Mesenchymal stem cell (in vitro differentiated cells and primary cell): ENCODE data around the gene SAFB2.

Experiments
- DNase-seq: peaks from one replicate; pipeline ENCODE4 v3.0.0-alpha.2; 2013
- H2AFZ ChIP-seq: one replicate; pipeline ENCODE4 v1.6.1; 2013; ENCODE audit warnings: low read depth, mild to moderate bottlenecking, control low read depth, inconsistent platforms, low read length, moderate library complexity
- H2AK5ac ChIP-seq: 2 replicates; pipeline ENCODE4 v1.6.1; 2013; ENCODE audit warnings: low read length, moderate library complexity, mild to moderate bottlenecking, inconsistent platforms; ENCODE audit not compliant: severe bottlenecking
- H2BK120ac ChIP-seq: one replicate; pipeline ENCODE4 v1.6.1; 2013; ENCODE audit warnings: low read depth, mild to moderate bottlenecking, inconsistent platforms, low read length, moderate library complexity
- H2BK12ac ChIP-seq, 2 experiments: one replicate each; pipeline ENCODE4 v1.6.1; 2013; ENCODE audit warnings: inconsistent platforms in 2 of 2, low read length in 2 of 2, mild to moderate bottlenecking in 2 of 2, moderate library complexity in 2 of 2, control low read depth in 1 of 2
- H2BK15ac ChIP-seq: one replicate; pipeline ENCODE4 v1.6.1; 2013; ENCODE audit warnings: mild to moderate bottlenecking, low read depth, inconsistent platforms; ENCODE audit not compliant: poor library complexity, severe bottlenecking
- H2BK5ac ChIP-seq: 2 replicates; pipeline ENCODE4 v1.6.1; 2013; ENCODE audit warnings: low read depth, mild to moderate bottlenecking, low read length, control low read depth, inconsistent platforms; ENCODE audit not compliant: poor library complexity, severe bottlenecking
- H3K14ac ChIP-seq, 2 experiments: one replicate each; pipeline ENCODE4 v1.6.1; 2013; ENCODE audit warnings: inconsistent platforms in 2 of 2, low read length in 2 of 2, control low read depth in 1 of 2, mild to moderate bottlenecking in 1 of 2, moderate library complexity in 1 of 2
- H3K18ac ChIP-seq, 2 experiments: one replicate each; pipeline ENCODE4 v1.6.1; 2013; ENCODE audit warnings: inconsistent platforms in 2 of 2, low read length in 2 of 2, control low read depth in 1 of 2, low read depth in 1 of 2, mild to moderate bottlenecking in 1 of 2
- H3K23ac ChIP-seq, 2 experiments: one replicate each; pipeline ENCODE4 v1.6.1; 2013; ENCODE audit warnings: inconsistent platforms in 2 of 2, low read length in 2 of 2, mild to moderate bottlenecking in 2 of 2, moderate library complexity in 2 of 2, control low read depth in 1 of 2
- H3K27ac ChIP-seq: 2 replicates; pipeline ENCODE4 v1.5.1; 2013; ENCODE audit warnings: mild to moderate bottlenecking, moderate library complexity, low read length, control low read depth, inconsistent platforms; ENCODE audit not compliant: poor library complexity, severe bottlenecking
- H3K27me3 ChIP-seq, 2 experiments: 2 replicates each; pipeline versions ENCODE4 v1.6.1 to v1.7.0; 2013; ENCODE audit warnings: low read length in 2 of 2, mild to moderate bottlenecking in 2 of 2, moderate library complexity in 2 of 2, control low read depth in 1 of 2, inconsistent platforms in 1 of 2; ENCODE audit not compliant: control insufficient read depth in 1 of 2, insufficient read depth in 1 of 2
- H3K36me3 ChIP-seq, 2 experiments: 2 replicates each; pipeline versions ENCODE4 v1.6.1 to v1.7.0; 2013; ENCODE audit warnings: low read length in 2 of 2, control low read depth in 1 of 2, inconsistent platforms in 1 of 2, low read depth in 1 of 2, mild to moderate bottlenecking in 1 of 2; ENCODE audit not compliant: insufficient read depth in 2 of 2, control insufficient read depth in 1 of 2
- H3K4ac ChIP-seq, 2 experiments: one replicate each; pipeline ENCODE4 v1.6.1; 2013; ENCODE audit warnings: inconsistent platforms in 2 of 2, low read length in 2 of 2, mild to moderate bottlenecking in 2 of 2, moderate library complexity in 2 of 2, control low read depth in 1 of 2, low read depth in 1 of 2
- H3K4me1 ChIP-seq: 2 replicates; pipeline ENCODE4 v1.6.1; 2013; ENCODE audit warnings: low read depth, low read length, control low read depth; ENCODE audit not compliant: control insufficient read depth, insufficient read depth
- H3K4me2 ChIP-seq: 2 replicates; pipeline ENCODE4 v1.6.1; 2013; ENCODE audit warnings: low read length, mild to moderate bottlenecking, inconsistent platforms; ENCODE audit not compliant: poor library complexity, severe bottlenecking
- H3K4me3 ChIP-seq, 2 experiments: 2 replicates each; pipeline versions ENCODE4 v1.5.1 to v1.7.0; 2013; ENCODE audit warnings: low read length in 2 of 2, mild to moderate bottlenecking in 2 of 2, control low read depth in 1 of 2, low read depth in 1 of 2; ENCODE audit not compliant: insufficient read depth in 1 of 2
- H3K79me1 ChIP-seq: replicated peaks from 2 replicates; pipeline ENCODE4 v1.6.1; 2013; ENCODE audit warnings: mild to moderate bottlenecking, control low read depth, low read length, inconsistent platforms; ENCODE audit not compliant: poor library complexity, severe bottlenecking
- H3K9ac ChIP-seq: 2 replicates; pipeline ENCODE4 v1.7.0; 2013; ENCODE audit warnings: mild to moderate bottlenecking, low read length, moderate library complexity
- H3K9me3 ChIP-seq: 2 replicates; pipeline ENCODE4 v1.7.0; 2013; ENCODE audit warnings: mild to moderate bottlenecking, low read length; ENCODE audit not compliant: control insufficient read depth
- H4K8ac ChIP-seq: one replicate; pipeline ENCODE4 v1.6.1; 2013; ENCODE audit warnings: inconsistent platforms, mild to moderate bottlenecking, low read length, moderate library complexity
- H4K91ac ChIP-seq: one replicate; pipeline ENCODE4 v1.6.1; 2013; ENCODE audit warnings: mild to moderate bottlenecking, low read length, inconsistent platforms
- WGBS: methylation state at CpG from one replicate; pipeline ENCODE4 v1.1.7; 2013; ENCODE audit warnings: mixed read lengths; 5-methylcytosine and 5-hydroxymethylcytosine counted together

SAFB2 gene

DNA sequence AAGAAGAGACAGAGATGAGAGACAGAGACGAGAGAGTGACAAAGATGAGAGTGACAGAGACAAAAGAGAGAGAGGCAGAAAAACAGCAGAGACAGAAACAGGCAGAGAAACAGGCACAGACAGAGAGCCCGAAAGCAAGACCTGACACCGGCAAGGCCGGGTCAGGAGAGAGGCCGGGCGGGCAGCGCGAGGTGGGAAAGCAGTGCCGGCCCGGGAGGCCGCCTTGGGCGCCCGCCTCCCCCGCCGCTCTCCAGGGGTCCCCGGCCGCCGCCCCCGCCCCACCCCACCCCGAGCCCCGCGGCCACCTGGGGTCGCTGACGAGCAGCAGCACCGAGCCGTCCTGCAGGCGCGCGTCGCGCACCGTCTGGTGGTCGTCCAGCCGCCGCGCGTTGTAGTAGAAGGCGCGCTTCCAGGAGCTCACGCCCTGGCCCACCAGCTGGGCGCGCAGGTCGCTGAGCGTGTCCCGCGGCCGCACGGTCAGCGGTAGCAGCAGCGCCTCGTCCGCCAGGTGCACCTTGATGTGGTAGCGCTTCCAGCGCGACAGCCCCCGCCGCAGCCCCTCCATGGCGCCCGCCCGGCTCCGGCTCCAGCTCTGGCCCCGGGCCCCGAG is 55.1 kb downstream of the SAFB2 start, which contains the start of gene TINCR:
TSS of gene TINCR (minus strand) at position 594 of the 610 bp plus-strand sequence.
- Histone ChIP-seq H3K9me3 (no peaks in the 10 kb centered on the region), H3K23ac (no peak within 1 kb of the TSS), H2AK5ac (no peak within 1 kb of the TSS), H3K18ac (no peak within 1 kb of the TSS), H2BK120ac (no peak within 1 kb of the TSS), H3K27ac (no peak within 1 kb of the TSS), H4K91ac (no peak within 1 kb of the TSS), H3K4me1 (peaks cover 8% of the 10 kb centered on the region), H3K4ac (no peak within 1 kb of the TSS), H2AFZ (no peak within 1 kb of the TSS), H3K4me2 (peak within 1 kb of the TSS; percentile 63), H2BK5ac (no peak within 1 kb of the TSS), H3K4me3 (peak within 1 kb of the TSS in 1 of 2 experiments; percentile 42), H2BK15ac (no peak within 1 kb of the TSS), H3K27me3 (peaks cover 35 to 50% of the 10 kb centered on the region in 2 experiments), H4K8ac (no peak within 1 kb of the TSS), H2BK12ac (no peak within 1 kb of the TSS), H3K36me3 (no peaks in the 10 kb centered on the region), H3K14ac (no peak within 1 kb of the TSS), H3K9ac (no peak within 1 kb of the TSS), H3K79me1 (no peaks in the 10 kb centered on the region)
- 15% methylated on average over 31 of the region's 63 CpGs for WGBS
- no peak for DNase-seq

DNA sequence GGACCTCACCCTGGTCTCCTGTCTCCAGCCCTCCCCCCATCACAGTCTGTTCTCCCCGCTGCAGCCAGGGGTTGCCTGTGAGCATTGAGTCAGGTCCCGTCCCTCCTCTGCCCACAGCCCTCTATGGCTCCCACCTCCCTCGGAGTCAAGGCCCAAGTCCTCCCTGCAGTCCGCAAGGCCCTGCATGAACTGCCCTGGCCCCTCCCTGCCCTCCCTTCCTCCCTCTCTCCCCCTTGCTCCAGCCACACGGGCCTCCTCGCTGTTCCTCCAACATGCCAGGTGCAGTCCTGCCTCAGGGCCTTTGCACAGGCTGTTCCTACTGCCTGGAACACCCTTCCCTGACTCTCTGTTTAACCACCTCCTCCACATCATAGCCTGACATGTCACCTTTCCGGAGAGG is 57.6 kb downstream of the SAFB2 start:
- Histone ChIP-seq H3K9me3 (peaks cover 11% of the 10 kb centered on the region), H3K9ac (no peak overlapping the region), H3K18ac (no peak overlapping the region), H2AFZ (no peak overlapping the region), H3K27me3 (peaks cover 47 to 76% of the 10 kb centered on the region in 2 experiments), H3K27ac (no peak overlapping the region), H2BK15ac (no peak overlapping the region), H3K4ac (no peak overlapping the region), H4K8ac (no peak overlapping the region), H3K4me2 (no peak overlapping the region), H2BK12ac (no peak overlapping the region), H3K36me3 (no peaks in the 10 kb centered on the region), H3K4me1 (peaks cover 8% of the 10 kb centered on the region), H4K91ac (no peak overlapping the region), H2AK5ac (no peak overlapping the region), H3K14ac (no peak overlapping the region), H2BK5ac (no peak overlapping the region), H2BK120ac (no peak overlapping the region), H3K23ac (no peak overlapping the region), H3K4me3 (no peak overlapping the region), H3K79me1 (no peaks in the 10 kb centered on the region)
- DNase-seq = no peak
- 89% methylated on average over 7 of the region's 7 CpGs for WGBS

DNA sequence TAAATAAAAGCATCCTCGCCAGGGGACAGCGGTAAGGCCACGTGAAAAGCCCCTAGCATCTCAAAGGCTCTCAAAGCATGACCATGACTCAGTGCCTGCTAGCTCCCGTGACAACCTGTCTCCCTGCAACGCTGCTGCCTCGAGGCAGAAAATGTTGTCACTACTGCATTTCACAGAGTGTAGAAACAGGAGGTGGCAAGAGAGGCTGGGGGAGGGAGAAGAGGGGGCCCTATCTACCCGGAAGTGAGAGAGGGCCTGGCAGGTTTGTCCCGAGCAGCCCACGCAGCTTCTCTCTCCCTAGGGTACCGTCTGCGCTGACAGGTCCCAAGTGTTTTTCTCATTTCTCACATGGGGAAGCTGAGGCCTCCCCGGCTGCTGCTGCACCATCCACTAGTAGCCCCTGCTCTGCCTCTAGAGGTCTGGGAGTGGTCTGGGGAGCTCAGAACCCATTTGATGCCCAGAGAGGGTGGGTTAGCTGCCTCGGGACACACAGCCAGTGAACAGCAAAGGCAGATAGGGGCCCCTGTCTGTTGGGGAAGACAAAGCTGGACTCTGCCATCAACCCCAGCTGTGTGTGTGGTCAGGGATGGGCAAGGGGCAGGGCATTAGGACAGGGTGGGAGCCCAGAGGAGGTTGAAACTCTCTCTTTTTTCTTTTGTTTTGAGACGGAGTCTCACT is 58.5 kb downstream of the SAFB2 start:
- H2BK120ac ChIP-seq = no peak overlapping the region
- H3K23ac ChIP-seq = no peak overlapping the region
- H2AFZ ChIP-seq = no peak overlapping the region
- no peak overlapping the region for H3K4ac ChIP-seq
- no peak overlapping the region for H3K4me2 ChIP-seq
- no peak overlapping the region for H4K91ac ChIP-seq
- no peak overlapping the region for H2BK12ac ChIP-seq
- DNase-seq = peak; percentile 67
- H3K4me3 ChIP-seq = no peak overlapping the region
- no peak overlapping the region for H3K9ac ChIP-seq
- H3K27ac ChIP-seq = no peak overlapping the region
- no peak overlapping the region for H2AK5ac ChIP-seq
- no peak overlapping the region for H2BK15ac ChIP-seq
- no peaks in the 10 kb centered on the region for H3K36me3 ChIP-seq
- no peak overlapping the region for H4K8ac ChIP-seq
- WGBS = 62% methylated on average over 14 of the region's 14 CpGs
- H3K4me1 ChIP-seq = peaks cover 8% of the 10 kb centered on the region
- no peak overlapping the region for H3K18ac ChIP-seq
- H3K27me3 ChIP-seq = peaks cover 51 to 81% of the 10 kb centered on the region in 2 experiments
- H3K9me3 ChIP-seq = peaks cover 11% of the 10 kb centered on the region
- no peaks in the 10 kb centered on the region for H3K79me1 ChIP-seq
- no peak overlapping the region for H3K14ac ChIP-seq
- no peak overlapping the region for H2BK5ac ChIP-seq

DNA sequence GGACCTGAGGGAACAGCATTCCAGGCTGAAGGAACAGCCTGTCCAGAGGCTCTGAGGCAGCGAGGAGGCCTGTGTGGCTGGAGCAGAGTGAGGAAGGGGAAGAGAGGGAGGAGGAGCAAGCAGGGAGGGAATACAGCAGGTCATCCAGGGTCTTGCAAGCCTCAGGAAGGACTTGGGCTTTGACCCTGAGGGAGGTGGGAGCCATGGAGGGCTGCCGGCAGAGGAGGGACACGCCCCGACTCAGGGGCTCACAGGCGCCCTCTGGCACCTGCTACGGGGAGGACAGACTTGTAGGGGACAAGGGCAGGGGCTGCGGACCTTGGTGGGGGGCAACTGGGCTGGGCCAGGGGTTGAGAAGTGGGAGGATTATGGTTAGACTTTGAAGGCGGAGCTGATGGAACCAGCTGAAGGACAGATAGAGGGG is 59.6 kb downstream of the SAFB2 start:
- H2BK5ac ChIP-seq = no peak overlapping the region
- no peak overlapping the region for H4K8ac ChIP-seq
- WGBS = 36% methylated on average over 7 of the region's 8 CpGs

More for the DNA sequence above, 59.6 kb downstream of the SAFB2 start:
- Histone ChIP-seq H3K36me3 (no peaks in the 10 kb centered on the region), H3K9ac (no peak overlapping the region), H2AK5ac (no peak overlapping the region), H3K14ac (no peak overlapping the region), H2BK15ac (no peak overlapping the region), H3K4me1 (peaks cover 6% of the 10 kb centered on the region), H4K91ac (no peak overlapping the region), H2BK12ac (no peak overlapping the region), H3K27me3 (peaks cover 46 to 86% of the 10 kb centered on the region in 2 experiments), H3K4me2 (no peak overlapping the region), H3K27ac (no peak overlapping the region), H3K18ac (no peak overlapping the region), H3K4ac (no peak overlapping the region), H3K79me1 (no peaks in the 10 kb centered on the region), H3K9me3 (peaks cover 11% of the 10 kb centered on the region), H3K23ac (no peak overlapping the region), H3K4me3 (no peak overlapping the region), H2AFZ (no peak overlapping the region), H2BK120ac (no peak overlapping the region)
- DNase-seq = no peak
